NCI-H2196 treated with DMSO at 0.1 percent for 48 hours (cell line): ENCODE data around the gene ANAPC1.
"Not testable (repeated sequence)": the region's sequence is repeated elsewhere in the genome, so short reads cannot be mapped to it uniquely, and the experiment has no call there.

Source experiments
- DNase-seq: peaks from one replicate; lab custom pipeline; 2025; ENCODE audit not compliant: unreplicated experiment; lab: John Stamatoyannopoulos, UW

Gene ANAPC1

GRCh38 chr2:111905990-111906735, 22.2 kb upstream of the ANAPC1 start:
- DNase-seq, result no peak

GRCh38 chr2:111905475-111905869, 21.5 kb upstream of the ANAPC1 start:
- DNase-seq, result not testable (repeated sequence)

DNA sequence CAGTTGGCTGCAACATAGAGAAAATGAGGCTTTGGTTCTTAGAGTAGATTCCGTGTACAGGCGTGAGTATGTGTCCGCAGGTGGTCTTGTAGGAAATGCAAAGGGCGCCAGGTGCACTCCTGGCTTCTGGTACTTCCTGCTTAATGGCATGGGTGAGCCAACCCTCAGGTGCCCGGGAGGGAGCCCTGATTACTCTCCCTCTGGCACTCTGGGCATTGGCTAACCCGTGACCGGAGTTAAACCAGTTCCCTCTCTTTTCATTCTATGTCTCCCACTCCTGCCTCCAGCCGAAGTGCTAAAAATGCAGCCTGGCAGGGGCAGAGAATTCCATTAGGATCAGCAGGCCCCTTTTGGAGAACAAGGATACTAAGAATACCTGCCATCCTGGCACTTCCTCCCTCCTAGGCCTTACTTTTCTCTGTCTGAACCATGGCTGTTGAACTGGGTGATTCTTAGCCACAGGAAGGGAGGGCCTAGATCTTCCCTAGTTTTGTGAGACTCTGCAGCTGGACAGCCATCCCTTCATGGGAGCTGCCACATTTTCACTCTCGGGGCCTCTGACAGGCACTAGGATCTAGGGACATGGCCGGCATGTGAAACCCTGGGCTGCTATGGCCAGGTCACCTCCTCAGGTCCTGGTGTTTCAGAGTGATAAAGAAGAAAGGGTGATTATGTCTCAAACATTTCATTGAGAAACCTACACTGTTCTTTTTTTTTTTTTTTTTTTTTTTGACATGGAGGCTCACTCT, 20.9 kb upstream of the ANAPC1 start:
- DNase-seq, result no peak

DNA sequence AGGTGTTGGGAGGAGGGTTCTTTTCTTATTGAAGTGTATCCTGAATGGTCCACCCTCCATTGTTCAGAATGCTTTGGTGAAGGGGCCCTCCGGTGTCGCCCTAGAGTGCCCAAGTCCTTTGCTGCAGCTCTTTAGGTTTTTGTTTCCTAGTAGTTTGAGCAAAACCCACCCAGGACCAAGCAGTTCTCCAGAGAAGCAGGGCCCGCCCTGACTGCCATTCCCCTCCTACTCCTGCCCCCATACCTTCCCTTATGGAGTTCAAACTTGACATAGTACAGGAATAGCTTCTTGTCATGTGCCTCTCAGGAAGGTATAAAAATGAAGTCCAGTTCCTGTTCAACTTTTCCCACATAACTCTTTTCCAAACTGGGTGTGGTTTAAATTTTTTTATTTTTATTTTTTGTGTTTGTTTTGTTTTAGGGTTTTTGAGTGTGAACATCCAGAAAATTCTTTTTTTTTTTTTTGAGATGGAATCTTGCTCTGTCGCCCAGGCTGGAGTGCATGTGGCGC, 20.0 kb upstream of the ANAPC1 start:
- DNase-seq, result no peak

GRCh38 chr2:111903516-111903915, 19.5 kb upstream of the ANAPC1 start:
- DNase-seq, result no peak

DNA sequence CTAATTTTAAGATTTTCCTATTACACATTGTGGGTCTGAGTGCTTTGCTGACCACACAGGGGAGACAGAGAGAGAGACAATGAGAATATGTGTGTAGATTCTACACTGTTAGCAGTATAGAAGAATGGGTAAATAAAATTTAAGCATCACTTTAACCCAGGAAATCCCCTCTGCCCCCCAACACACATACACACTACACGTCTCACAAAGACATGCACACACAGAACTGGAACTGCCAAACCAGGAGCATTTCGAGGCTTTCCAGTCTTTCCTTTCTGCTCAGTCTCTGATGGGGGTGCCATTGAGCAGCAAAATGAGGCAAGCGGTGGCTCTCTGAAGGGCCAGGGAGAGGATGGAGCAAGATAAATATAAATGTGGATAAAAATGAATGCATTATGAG, 16.9 kb upstream of the ANAPC1 start:
- DNase-seq, result peak; percentile 35

DNA sequence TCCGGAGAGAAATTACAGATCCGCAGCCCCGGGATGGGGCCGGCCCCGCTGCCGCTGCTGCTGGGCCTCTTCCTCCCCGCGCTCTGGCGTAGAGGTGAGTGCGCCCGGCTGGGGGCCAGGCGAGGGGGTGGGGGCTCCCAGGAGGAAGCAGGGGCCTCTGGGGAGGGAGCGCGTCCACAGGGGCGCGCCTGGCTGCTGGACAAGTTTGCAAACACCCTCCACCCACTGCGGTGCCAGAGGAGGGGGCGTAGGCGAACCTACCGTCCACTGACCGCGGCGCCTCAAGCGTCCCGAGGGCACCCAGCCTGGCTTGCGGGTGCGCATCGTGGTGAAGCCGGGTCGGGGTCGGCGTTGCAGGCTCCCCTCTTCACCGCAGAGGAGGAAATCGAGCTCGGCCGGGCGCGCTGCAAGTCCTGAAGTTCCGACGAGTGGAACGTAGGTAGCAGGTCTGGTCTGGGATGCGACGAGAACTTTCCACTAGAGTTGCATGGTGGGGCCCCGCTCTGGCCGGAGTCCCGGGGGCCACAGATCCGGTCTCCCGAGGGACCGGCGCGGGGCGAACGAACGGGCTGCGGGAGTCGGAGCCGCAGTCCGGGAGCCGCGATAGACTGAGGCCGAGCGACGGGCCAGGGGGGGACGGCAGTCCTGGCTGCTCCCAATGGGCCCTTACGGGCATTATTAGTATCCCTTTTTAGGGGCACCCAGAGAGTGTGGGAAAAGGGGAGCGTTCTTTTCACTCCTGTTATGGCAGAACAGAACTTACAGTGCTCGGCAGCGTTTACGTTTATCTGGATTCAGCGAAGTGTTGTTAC, 14.9 kb upstream of the ANAPC1 start:
- no peak for DNase-seq

DNA sequence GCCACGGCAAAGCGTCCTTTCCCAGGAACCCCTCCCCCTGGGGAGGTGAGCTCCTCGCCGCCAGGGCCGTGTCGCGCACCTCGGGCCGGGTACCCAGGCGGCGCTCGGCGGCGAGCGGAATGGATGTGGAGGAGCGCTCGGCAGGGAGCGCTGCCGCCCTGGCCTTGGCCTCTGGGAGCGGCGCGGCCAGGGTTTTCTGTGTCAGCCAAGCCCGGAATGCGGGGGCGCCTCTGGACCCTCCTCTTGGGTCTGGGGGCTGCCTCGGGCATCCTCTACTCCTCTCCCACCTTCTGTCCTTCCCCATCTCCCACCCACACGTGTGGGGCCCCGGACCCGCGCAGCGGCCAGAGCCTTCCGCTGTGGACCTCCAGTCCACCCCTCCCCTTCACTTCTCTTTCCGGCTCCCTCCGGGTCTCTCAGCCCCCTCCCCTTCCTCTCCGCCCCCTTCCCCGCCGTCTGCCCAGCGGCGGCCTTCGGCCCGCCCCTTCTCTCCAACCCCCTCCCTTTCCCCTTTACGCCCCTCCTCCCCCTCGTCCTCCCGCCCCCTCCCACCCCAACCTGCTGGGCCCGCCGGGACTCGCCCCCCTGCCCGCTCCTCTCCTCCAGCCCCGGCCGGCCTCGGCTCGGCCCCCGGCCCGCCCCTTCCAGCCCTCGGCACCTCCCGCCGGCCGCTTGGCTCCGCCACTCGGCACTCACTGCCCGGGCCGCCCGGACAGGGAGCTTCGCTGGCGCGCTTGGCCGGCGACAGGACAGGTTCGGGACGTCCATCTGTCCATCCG, 14.1 kb upstream of the ANAPC1 start, which contains the start of gene MERTK:
TSS of gene MERTK (plus strand) at position 684 of the 779 bp plus-strand sequence. CDS start 129 bp downstream, outside the sequence.
- peak; percentile 74 for DNase-seq

- no peak for DNase-seq
Measured at GRCh38 chr2:111897630-111897923, 13.6 kb upstream of the ANAPC1 start.

- DNase-seq, result peak; percentile 30
Measured at GRCh38 chr2:111896576-111896975, 12.6 kb upstream of the ANAPC1 start.

DNA sequence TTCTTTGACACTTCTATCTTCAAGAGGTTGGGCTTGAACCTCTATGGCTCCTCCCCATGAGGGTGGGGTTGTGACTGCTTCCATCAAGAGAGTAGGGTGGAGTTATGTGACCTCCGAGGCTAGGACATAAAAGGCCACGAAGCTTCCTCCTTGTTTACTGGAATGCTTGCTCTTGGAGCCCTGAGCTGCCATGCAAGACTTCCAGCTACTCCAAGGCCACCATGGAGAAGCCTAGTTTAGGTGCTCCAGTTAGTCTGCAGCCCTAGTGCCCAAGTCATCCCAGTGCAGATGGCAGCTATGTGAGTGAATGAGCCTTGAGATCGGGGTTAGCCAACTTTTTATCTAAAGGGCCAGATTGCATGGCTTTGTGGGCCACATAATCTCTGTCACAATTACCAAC, 12.0 kb upstream of the ANAPC1 start:
- no peak for DNase-seq

DNA sequence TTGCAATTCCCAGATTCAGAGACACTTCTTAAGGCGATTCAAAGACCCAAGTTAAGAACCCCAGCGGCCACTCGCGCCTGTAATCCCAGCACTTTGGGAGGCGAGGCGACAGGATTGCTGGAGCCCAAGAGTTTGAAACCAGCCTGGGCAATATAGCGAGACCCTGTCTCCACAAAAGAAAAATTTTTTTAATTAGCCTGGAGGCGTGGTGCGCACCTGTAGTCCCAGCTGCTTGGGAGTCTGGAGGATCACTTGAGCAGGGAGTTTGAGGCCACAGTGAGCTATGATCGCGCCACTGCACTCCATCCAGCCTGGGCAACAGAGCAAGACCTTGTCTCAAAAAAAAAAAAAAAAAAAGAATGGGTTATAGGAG, 585 bp upstream of the ANAPC1 start:
- no peak for DNase-seq

DNA sequence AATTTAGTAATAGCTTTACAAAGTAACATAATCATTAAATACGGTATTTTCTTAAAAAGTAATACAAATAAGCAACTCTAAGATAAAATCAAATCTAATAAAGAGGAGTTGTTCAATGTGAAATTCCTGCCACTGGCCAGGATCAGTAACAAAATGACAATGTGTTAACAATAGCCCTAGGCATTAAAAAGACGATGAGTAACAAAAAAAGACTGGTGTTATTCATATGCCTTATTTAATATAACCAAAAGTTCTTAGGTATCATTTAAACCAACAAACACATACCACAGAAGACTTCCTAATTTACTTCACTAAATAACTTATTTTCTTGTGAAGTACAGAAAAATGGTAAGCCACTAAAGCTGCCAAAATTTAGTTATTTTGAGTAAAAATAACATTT, 11.2 kb downstream of the ANAPC1 start:
- not testable (repeated sequence) for DNase-seq

DNA sequence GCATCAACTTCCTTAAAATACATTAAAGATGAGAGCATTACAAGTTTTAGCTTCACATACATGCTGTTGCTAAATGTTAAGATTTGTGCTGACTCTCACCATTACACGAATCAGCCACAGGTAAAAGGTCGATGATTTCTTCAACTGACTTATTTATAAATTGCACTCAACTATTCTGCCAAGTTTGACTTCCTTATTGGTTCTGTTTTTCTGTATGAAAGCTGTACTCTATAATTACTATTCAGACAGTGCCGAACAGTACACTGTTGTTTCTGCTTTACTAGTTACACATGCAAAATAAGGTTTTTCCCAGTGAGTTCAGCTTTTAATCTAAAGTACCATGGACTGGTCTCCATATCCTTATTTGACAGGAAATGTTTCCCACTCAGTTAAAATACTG, 18.9 kb downstream of the ANAPC1 start:
- DNase-seq, result not testable (repeated sequence)

DNA sequence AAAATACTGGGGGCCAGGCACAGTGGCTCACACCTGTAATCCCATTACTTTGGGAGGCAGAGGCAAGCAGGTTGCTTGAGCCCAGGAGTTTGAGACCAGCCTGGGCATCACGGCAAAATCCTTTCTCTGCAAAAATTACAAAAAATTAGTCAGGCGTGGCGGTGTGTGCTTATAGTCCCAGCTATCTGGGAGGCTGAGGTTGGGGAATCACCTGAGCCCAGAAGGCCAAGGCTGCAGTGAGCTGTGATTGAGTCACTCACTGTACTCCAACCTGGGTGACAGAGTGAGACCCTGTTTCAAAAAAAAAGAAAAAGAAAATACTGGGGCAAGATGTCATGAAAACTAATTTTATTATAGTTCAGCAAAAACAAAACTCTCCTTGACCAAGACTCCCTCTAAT, 24.0 kb downstream of the ANAPC1 start:
- not testable (repeated sequence) for DNase-seq

DNA sequence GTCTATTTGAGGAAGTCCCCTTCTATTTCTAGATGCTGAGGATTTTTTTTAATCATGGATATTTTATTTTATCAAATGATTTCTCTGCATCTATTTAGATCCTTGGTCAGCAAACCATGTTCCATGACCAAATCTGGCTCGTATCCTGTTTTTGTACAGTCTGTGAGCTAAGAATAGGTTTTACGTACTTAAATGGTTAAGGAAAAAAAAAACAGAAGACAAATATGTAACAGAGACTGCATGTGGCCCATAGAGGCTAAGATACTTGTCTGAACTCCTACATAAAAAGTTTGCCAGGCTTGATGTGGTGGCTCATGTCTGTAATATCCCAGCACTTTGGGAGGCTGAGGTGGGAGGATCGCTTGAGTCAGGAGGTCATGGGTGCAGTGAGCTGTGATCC, 31.4 kb downstream of the ANAPC1 start:
- not testable (repeated sequence) for DNase-seq

DNA sequence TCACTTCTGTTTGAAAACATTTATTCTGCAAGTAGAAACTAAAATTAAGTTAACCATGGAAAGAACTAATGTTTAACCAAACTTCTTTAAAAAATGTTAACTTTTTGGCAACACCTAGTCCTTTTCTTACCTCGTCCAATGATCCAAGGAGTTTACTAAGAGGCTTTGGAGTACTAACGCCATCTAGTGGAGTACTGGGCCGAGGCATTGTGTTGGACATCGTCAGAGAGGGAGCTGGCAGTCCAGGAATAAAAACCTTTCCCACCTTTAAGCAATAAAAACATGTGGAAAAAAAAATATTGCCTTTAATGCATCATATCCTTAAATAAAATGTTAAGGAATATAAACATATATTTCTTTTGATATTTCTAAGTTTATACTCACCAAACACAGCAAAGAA, 33.3 kb downstream of the ANAPC1 start:
- DNase-seq, result not testable (repeated sequence)

DNA sequence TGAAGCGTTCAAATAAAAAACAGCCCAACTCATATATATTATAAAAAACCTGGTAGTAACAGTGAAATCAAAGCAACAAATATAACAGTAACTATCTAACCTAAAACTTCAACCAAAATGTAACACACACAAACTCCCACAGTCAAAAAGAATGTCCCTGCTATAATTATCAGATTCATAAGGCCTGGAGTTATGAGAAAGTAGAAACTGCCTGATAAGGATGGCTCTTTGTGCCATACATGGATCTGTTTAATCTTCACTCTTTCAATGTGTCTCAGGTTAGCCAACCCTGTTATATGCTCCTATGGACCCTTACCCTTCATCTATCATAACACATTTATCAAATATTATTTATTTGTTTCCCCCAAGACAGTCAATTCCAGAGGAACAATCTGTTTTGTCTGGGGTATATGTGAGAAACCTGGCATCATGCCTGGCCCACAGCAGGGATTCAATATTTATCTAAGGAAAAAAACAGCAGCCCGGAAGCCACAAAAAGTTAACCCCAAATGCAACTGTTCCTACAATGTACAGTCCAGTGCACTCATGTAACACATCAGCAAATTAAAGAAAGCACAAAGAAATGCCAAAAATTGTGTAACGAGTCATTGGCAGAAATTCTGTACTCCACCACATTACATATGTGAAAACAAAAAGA, 44.2 kb downstream of the ANAPC1 start:
- DNase-seq, result not testable (repeated sequence)

DNA sequence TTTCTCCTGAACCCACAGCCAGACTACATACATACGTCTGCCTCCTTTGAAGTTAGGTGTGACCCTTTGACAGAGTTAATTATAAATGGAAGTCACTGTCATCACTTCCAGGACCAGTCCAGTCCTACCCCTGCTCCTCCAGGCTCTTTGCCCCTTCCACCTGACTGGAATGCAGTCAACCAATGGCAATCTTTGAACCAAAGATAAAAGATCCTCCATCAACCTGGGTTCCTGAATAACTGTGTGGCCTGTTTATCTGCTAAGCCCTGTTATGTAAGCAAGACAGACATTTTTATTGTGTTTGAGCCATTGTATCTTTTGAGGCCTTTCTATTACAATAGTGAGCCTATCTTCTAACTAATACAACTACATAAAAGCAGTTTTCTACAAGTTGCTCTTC, 45.0 kb downstream of the ANAPC1 start:
- DNase-seq, result not testable (repeated sequence)

DNA sequence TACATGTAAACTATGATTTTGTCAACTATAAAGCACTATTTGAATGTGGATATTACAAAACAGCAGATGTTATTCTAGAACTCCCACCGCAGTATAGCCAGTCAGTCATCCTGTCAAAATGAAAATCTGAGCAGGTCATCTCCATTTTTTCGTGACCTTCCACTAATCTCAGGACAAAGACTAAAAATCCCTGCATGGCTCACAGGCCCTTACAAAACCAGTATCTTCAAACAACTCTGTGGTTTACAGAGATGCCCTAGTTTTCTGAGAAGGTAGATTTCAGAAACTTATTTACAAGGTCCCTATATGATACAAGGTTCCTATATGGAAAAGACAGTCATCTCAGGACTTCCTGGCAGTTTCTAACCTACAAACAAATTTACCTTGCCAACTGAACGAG, 49.8 kb downstream of the ANAPC1 start:
- not testable (repeated sequence) for DNase-seq
